GM03348 (cell line): ENCODE results near the gene CEP63.
A peak's percentile ranks its signal among the peaks of the same experiment; 100 is the strongest.
"Not testable (repeated sequence)": the region's sequence is repeated elsewhere in the genome, so short reads cannot be mapped to it uniquely, and the experiment has no call there.

ENCODE experiments used
- DNase-seq: peaks from one replicate; pipeline ENCODE4 v3.0.0; 2012; ENCODE audit warnings: low spot score

The CEP63 gene

DNA sequence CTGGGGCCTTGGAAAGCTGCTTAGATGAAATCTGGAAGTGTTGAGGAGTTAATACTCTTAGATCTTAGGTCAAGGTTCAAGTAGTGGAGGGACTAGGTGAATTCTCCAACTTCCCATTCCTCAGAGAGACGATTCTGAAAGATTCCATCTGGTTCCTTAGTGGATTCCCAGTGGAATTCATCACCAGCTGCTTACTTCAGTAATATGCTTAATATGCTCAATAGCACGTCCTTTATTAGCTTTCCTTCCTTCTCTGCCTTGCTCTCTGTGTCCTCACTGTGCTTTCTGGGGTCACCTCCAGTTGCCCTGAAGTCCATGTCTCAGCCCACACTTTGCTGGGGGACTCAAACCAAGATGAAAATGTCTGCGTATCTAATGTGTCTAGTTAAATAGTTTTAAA, 31.0 kb downstream of the CEP63 start:
- DNase-seq = peak; percentile 18

- peak; percentile 19 for DNase-seq
These were observed 31.9 kb downstream of the CEP63 start for GRCh38 chr3:134517791-134518190.

GRCh38 chr3:134522541-134522940, 36.7 kb downstream of the CEP63 start:
- DNase-seq = no peak

GRCh38 chr3:134525293-134525692, 39.4 kb downstream of the CEP63 start:
- no peak for DNase-seq

DNA sequence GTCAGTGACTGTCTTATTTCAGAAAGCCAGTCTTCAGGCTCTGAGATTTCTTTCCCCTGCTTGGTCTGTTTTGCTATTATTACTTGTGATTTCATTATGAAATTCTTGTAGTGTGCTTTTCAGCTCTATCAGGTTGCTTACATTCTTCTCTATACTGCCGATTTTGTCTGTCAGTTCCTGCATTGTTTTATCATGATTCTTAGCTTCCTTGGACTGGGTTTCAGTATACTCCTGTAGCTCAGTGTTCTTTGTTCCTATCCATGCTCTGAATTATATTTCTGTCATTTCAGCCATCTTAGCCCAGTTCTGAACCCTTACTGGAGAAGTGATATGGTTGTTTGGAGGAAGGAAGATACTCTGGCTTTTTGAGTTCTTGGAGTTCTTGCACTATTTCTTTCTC, 40.5 kb downstream of the CEP63 start:
- DNase-seq = no peak

GRCh38 chr3:134527037-134527436, 41.2 kb downstream of the CEP63 start:
- no peak for DNase-seq

DNA sequence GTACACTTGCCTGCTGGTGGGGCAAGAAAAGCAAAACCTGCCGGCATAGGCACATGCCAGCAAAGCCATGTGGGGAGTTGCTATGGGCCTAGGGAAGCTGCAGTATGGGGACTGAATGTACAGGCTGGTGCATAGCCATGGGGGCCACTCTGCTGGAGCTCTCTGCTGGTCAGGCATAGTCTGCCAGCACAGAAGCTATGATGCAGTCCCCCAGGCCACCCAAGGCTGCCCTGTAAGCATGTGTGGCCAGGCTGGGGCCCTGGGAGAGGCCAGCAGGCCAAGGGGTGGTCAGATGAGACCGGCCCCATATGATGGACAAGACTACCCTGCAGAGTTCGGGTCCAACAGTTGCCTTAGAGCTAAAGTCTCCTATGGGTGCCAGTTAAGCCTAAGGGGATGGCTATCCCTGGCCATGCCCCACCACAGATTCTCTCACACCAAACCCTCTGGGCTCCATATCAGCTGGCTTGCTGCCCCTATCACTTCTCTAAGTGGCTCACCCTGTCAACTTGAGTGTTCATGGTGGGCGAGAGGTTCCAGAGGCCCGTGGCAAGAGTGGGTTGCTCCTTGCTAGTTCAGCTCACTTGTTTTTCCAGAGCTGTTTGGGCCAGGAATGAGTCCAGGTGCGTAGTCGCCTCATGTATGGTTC, 41.8 kb downstream of the CEP63 start:
- DNase-seq = no peak

GRCh38 chr3:134533493-134533892, 47.6 kb downstream of the CEP63 start:
- DNase-seq = no peak

- no peak for DNase-seq
These were observed 49.5 kb downstream of the CEP63 start for GRCh38 chr3:134535186-134535970.

DNA sequence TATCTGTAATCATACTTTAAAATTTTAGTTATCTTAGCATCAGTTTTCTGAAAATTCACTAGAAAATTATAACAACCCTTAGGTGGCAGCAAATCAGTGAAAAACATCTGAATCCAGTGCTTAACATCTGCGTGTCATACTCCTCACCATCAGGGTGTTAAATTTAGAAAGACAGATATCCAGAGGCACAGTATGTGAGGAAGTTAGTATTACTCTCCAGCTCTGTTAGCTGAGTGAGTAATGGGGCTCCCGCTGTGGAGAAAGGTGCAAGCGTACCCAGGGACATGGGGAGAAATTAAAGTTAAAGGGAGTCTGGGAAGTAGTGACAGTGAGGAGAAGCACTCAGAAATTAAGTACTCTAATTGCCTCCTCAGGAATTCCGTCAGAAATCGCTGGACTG, 50.9 kb downstream of the CEP63 start:
- DNase-seq = no peak

- DNase-seq = no peak
These were observed 56.6 kb downstream of the CEP63 start for GRCh38 chr3:134542287-134542958.

DNA sequence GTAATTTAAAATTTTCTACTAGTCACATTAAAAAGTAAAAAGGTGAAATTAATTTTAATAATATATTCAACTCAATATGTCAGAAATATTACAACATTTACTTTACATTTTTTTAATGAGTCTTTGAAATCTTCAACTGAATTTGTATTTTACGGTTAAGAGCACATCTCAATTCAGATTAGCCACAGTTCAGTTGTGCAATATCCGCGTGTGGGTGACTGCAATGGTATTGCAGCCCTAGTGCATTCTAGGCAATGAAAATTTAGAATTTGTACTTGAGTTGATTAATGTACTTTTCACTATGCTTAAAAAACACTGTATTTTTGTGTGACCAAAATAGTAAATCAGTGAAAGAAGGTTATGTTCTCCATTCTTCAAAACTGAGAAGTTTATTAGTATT, 57.3 kb downstream of the CEP63 start:
- DNase-seq = no peak

GRCh38 chr3:134544316-134544715, 58.5 kb downstream of the CEP63 start:
- DNase-seq = no peak

DNA sequence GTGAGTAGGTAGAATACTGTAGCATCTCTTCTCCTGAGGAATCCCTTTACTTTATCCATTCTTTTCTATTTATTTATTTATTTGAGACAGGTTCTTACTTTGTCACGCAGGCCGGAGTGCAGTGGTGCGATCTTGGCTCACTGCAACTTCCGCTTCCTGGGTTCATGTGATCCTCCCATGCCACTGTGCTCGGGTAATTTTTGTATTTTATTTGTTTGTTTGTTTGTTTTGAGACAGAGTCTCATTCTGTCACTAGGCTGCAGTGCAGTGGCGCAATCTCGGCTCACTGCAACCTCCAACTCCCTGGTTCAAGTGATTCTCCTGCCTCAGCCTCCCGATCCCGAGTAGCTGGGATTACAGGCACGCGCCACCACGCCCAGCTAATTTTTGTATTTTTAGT, 58.9 kb downstream of the CEP63 start:
- not testable (repeated sequence) for DNase-seq

- no peak for DNase-seq
These were observed 60.0 kb downstream of the CEP63 start for GRCh38 chr3:134545818-134546217.

DNA sequence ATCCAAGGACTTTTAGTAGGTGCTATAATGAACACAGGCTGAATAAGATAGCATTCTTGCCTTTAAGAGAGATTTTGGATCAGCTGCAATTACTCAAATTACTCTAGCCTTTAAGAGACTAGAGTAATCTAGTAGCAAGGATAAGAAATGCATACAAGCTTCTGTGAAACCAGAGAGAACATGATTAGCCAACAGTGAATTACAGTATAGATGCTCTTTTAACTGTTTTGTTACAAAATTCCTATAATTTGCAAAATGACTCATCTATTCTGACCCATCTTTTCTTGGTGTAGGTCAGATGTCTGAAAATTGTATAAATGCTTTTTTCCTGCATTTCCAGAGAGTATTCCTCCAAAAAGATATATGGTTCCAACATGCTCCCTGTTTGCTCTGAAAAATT, 66.9 kb downstream of the CEP63 start:
- DNase-seq = no peak

- DNase-seq = no peak
These were observed 73.7 kb downstream of the CEP63 start for GRCh38 chr3:134559591-134559990.

- DNase-seq = no peak
These were observed 76.2 kb downstream of the CEP63 start for GRCh38 chr3:134562055-134562454.

- DNase-seq = no peak
These were observed 77.7 kb downstream of the CEP63 start for GRCh38 chr3:134563601-134564000.

DNA sequence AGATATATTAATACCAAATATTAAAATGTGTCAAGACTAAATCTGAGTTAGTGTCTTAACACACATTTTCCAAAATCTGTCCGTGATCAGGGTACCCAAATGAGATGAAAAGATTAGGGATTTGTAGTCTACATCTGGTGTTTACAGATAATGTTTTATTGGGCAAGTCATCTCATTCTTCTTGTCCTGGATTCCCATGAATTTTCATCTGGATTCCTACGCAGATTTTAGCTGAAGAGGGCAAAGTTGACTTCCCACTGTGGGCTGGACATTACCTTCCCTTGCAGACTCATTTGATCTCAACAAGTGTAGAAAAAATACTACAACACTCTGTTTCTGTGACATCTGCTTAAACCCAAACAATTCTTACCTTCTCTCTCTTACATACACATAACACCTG, 79.1 kb downstream of the CEP63 start:
- no peak for DNase-seq

GRCh38 chr3:134567605-134568004, 81.7 kb downstream of the CEP63 start:
- no peak for DNase-seq

DNA sequence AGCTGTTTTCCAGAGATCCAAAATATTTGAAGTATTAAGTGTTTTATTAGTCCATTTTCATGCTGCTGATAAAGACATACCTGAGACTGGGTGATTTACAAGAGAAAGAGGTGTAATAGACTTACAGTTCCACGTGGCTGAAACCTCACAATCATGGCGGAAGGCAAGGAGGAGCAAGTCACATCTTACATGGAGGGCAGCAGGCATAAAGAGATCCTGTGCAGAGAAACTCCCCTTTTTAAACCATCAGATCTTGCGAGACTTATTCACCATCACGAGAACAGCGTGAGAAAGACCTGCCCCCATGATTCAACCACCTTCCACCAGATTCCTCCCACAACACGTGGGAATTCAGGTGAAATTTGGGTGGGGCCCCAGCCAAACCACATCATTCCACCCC, 82.9 kb downstream of the CEP63 start:
- DNase-seq = no peak

DNA sequence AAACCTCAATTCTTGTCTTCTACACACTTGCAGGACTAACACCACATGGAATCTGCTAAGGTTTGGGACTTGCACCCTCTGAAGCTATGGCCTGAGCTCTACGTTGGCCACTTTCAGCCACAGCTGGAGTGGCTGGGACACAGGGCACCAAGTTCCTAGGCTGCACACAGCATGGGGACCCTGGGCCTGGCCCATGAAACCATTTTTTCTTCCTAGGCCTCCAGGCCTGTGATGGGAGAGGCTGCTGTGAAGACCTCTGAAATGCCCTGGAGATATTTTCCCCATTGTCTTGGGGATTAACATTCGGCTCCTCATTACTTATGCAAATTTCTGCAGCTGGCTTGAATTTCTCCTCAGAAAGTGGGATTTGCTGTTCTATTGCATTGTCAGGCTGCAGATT, 84.0 kb downstream of the CEP63 start:
- DNase-seq = not testable (repeated sequence)
